Stimulated activated CD4-positive, alpha-beta T cell treated with anti-CD3 and anti-CD28 coated beads, Interleukin-12 subunit alpha, Interleukin-12 subunit beta, amount 100 ng/mL, for 48 hours (primary cell): ENCODE measurements around the gene TCP10L.

Experiments used
- DNase-seq, 3 donors: peaks; one replicate each; pipeline ENCODE4 v3.0.0-alpha.2; 2020; ENCODE audit warnings: low read depth in 2 of 3, low spot score in 1 of 3

Gene TCP10L

GRCh38 chr21:32523988-32524719, 61.2 kb downstream of the TCP10L start:
- DNase-seq: no peak
